Right cardiac atrium (tissue), 5 donors: ENCODE measurements around the gene IQCC. TPM values are rescaled to one million over a fixed set of nuclear protein-coding genes. Genes with fewer than 3 reads are reported as not detected.
"Not testable (repeated sequence)": the region's sequence is repeated elsewhere in the genome, so short reads cannot be mapped to it uniquely, and the experiment has no call there.

ENCODE experiments used
- ATAC-seq, 2 donors: fragments of 200-7000 bp; cut with Tn5 transposase; one replicate each; pipeline versions ENCODE4 v1.8.0 to v1.9.1; 2020; ENCODE audit warnings: moderate library complexity in 2 of 2, mild to moderate bottlenecking in 1 of 2
- DNase-seq, 3 donors: peaks; one replicate each; pipeline ENCODE4 v3.0.0-alpha.2; 2020
- H3K27ac ChIP-seq: one replicate; pipeline ENCODE4 v1.5.1; 2013; ENCODE audit warnings: mild to moderate bottlenecking, low read length, control low read depth, moderate library complexity
- H3K27me3 ChIP-seq: one replicate; pipeline ENCODE4 v1.6.1; 2013; ENCODE audit not compliant: control insufficient read depth, insufficient read depth
- H3K4me1 ChIP-seq: one replicate; pipeline ENCODE4 v1.6.1; 2013; ENCODE audit warnings: low read length; ENCODE audit not compliant: control insufficient read depth, insufficient read depth
- H3K4me3 ChIP-seq: one replicate; pipeline ENCODE4 v1.5.1; 2013; ENCODE audit warnings: low read length, control low read depth
- H3K9me3 ChIP-seq: one replicate; pipeline ENCODE4 v1.6.1; 2013; ENCODE audit warnings: low read length; ENCODE audit not compliant: control insufficient read depth
- whole genome bisulfite sequencing: extraction: QIAGEN DNeasy Blood & Tissue Kit; methylation state at CpG from one replicate; pipeline ENCODE4 v1.1.7; 2013; 5-methylcytosine and 5-hydroxymethylcytosine counted together
- intact Hi-C, 4 donors: fragments of 100-400 bp; cut with DNase I; formaldehyde crosslinking; loops; one replicate each; pipeline versions ENCODE4 v1.11.0 to v1.14.0; 2022 to 2023
- long read RNA-seq, 4 donors: library from polyadenylated mRNA; unstranded; transcript quantifications; one replicate each; pipeline ENCODE4 v2.0.0, GENCODE V29; 2020 to 2021
- polyA plus RNA-seq: library from polyadenylated mRNA; stranded (reverse); fragments of 200-250 nt; gene quantifications from one replicate; pipeline ENCODE4 v1.2.3, GENCODE V29; 2013
- total RNA-seq, 4 donors: library from RNA; stranded (reverse); fragmentation: NEBNext Ultra II Directional; extraction: Animal tissue kit (Norgen Biotek cat#: 25700); gene quantifications; one replicate each; pipeline ENCODE4 v1.2.1, GENCODE V29; 2021
- donor health status: healthy with polysubstance abuse.
- donor health status: DM: no; HTN: yes; CAD: no.
- donor health status: DM: no; HTN: no; CAD: no.
- donor health status: DM: no; HTN: yes; CAD: no; lungs with severe emphysema.
- donor health status: DM: yes; HTN: yes; CAD: no.

Gene IQCC
- total RNA-seq (1 to 10 TPM in 3 of 4 donors, under 1 TPM in 1; 0.81 to 1.5 (median 1.5) TPM), polyA plus RNA-seq (1.00 TPM)
- long read RNA-seq, donor 1, partial matches to known transcripts = 0 of 11 reads
- long read RNA-seq, donor 1, other reads (novel, unspliced or antisense) = 8 of 11 reads
- long read RNA-seq, donor 2, partial matches to known transcripts = 1 of 2 reads
- long read RNA-seq, donor 2, other reads (novel, unspliced or antisense) = 0 of 2 reads
- long read RNA-seq, donor 3, transcript IQCC-201 (5 exons, 2,027 nt) = major isoform, 6 of 11 reads
- long read RNA-seq, donor 3, partial matches to known transcripts = 0 of 11 reads
- long read RNA-seq, donor 3, other reads (novel, unspliced or antisense) = 4 of 11 reads
- long read RNA-seq, donor 4, partial matches to known transcripts = 0 of 1 reads
- long read RNA-seq, donor 4, other reads (novel, unspliced or antisense) = 0 of 1 reads

DNA sequence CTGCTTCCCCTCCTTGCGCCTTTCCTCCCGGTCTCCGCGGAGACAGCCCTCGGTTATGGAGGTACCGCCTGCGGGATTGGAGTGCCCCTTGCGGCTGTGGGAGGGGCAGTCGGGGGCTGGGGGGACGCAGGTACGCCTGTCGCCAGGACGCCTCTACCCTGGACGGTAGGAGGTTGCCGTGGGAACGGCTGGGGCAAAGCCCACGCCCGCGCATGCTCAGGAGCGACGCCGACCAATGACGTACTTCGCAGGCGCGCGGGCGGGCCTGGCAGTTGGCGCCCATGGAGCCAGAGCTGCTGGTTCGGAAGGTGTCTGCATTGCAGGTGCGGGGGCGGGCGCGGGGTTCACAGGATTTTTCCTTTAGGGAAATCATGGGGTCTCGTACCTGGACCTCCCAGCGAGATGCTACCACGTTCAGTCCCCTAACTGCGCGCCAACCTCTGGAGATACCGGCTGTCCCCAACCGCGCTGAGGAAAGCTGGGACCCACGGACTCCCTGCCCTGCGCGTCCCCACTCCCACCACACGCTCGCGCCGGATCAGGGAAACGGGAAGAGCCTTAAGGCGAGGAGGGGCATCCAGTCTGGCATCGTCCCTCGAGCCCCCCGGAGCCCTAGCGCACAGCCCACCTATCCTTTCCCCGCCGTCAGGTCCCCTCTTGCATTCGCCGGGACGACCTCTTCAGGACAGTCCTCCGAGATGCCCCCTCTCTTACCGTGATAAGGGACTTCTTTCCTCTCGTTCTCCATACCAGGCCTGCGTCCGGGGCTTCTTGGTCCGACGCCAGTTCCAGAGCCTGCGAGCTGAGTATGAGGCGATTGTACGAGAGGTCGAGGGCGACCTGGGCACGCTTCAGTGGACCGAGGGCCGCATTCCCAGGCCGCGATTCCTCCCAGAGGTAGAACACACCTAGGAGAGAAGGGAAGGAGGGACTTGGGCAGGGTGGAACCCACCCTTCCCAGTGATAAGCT, at the start of gene IQCC:
Gene IQCC, plus strand, starts transcription at position 271 of the 970 bp plus-strand sequence. Its CDS starts 11 bp downstream, at position 282.
- 1% methylated on average over 77 of the region's 77 CpGs for WGBS
- DNase-seq (peak; percentile 88 to 95 (median 95)), ATAC-seq (peak; percentile 77 to 79)
- Histone ChIP-seq H3K27ac (no peak within 1 kb of the TSS), H3K4me3 (peak within 1 kb of the TSS; percentile 59), H3K27me3 (no peaks in the 10 kb centered on the region), H3K4me1 (peaks cover 13% of the 10 kb centered on the region), H3K9me3 (no peaks in the 10 kb centered on the region)
- intact Hi-C loops = no loop called here

- Histone ChIP-seq H3K4me3 (no peak overlapping the region), H3K4me1 (no peaks in the 10 kb centered on the region), H3K9me3 (no peaks in the 10 kb centered on the region), H3K27me3 (no peaks in the 10 kb centered on the region), H3K27ac (no peak overlapping the region)
- intact Hi-C loops = no loop called here
- 70% methylated on average over 3 of the region's 3 CpGs for WGBS
- DNase-seq (no peak), ATAC-seq (no peak)
These were observed 46.3 kb upstream of the IQCC start for GRCh38 chr1:32159189-32159588.

GRCh38 chr1:32163405-32163804, 42.1 kb upstream of the IQCC start:
- H3K4me3 ChIP-seq = no peak overlapping the region
- no peak overlapping the region for H3K27ac ChIP-seq
- no peaks in the 10 kb centered on the region for H3K9me3 ChIP-seq
- ATAC-seq (no peak), DNase-seq (no peak)
- H3K4me1 ChIP-seq = no peaks in the 10 kb centered on the region
- H3K27me3 ChIP-seq = no peaks in the 10 kb centered on the region
- intact Hi-C loops = no loop called here
- 95% methylated on average over 2 of the region's 2 CpGs for WGBS

DNA sequence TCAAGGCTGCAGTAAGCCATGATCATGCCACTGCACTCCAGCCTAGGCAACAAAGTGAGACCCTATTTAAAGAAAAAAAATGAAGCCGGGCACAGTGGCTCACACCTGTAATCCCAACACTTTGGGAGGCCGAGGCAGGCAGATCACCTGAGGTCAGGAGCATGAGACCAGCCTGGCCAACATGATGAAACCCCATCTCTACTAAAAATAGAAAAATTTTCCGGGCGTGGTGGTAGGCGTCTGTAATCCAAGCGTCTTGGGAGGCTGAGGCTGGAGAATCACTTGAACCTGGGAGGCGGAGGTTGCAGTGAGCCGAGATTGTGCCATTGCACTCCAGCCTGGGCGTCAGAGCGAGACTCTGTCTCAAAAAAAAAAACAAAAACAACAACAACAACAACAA, 39.8 kb upstream of the IQCC start:
- H3K27me3 ChIP-seq, H3K9me3 ChIP-seq, H3K27ac ChIP-seq, intact Hi-C loops, H3K4me3 ChIP-seq, H3K4me1 ChIP-seq, DNase-seq, ATAC-seq: not testable (repeated sequence)
- 90% methylated on average over 10 of the region's 10 CpGs for WGBS

DNA sequence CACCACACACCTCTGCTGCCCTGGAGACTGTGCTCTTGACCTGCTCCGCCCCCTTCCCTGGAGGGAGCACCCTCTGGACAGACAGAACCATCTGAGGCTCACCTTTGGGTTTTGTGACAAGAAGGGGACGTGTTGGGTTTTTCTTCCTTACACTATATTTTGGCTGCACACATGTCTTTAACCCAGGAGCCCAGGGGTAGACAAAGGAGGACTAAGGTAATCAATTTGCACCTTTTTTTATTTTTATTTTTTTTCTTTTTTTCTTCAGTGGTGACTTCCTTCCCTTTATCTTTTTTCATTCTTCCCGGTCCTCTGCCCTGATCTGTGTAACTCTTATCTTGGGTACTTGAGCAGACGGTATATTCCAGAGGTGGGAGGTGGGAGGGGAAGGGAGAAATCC, 34.5 kb upstream of the IQCC start:
- Histone ChIP-seq H3K27ac (no peak overlapping the region), H3K9me3 (no peaks in the 10 kb centered on the region), H3K27me3 (no peaks in the 10 kb centered on the region), H3K4me1 (no peaks in the 10 kb centered on the region), H3K4me3 (no peak overlapping the region)
- 64% methylated on average over 4 of the region's 4 CpGs for WGBS
- DNase-seq (no peak), ATAC-seq (peak in 1 of 2 donors; percentile 17)
- intact Hi-C loops = no loop called here

- Histone ChIP-seq H3K27me3 (no peaks in the 10 kb centered on the region), H3K27ac (no peak overlapping the region), H3K4me1 (no peaks in the 10 kb centered on the region), H3K4me3 (no peak overlapping the region), H3K9me3 (no peaks in the 10 kb centered on the region)
- ATAC-seq (no peak), DNase-seq (no peak)
- intact Hi-C loops = no loop called here
- 100% methylated on average over 1 of the region's 1 CpG for WGBS
These were observed 32.7 kb upstream of the IQCC start for GRCh38 chr1:32172621-32173245.

GRCh38 chr1:32178380-32179192, 26.9 kb upstream of the IQCC start:
- 79% methylated on average over 7 of the region's 7 CpGs for WGBS
- Histone ChIP-seq H3K9me3 (no peaks in the 10 kb centered on the region), H3K4me1 (peaks cover 8% of the 10 kb centered on the region), H3K4me3 (peak overlapping the region; percentile 79), H3K27ac (peak overlapping the region; percentile 98), H3K27me3 (no peaks in the 10 kb centered on the region)
- intact Hi-C loops = no loop called here
- DNase-seq (no peak), ATAC-seq (no peak)

DNA sequence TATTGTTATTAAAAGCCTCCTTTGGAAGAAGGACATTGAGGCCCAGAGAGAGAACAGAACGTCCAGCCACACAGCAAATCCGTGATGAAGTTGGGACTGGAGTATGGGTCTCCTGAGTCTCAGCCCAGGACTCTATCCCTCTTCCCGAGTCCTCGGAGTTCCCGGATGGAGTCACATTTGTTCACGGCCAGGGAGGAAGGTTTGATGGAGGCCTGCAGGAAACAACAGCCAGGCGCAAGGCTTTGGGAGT, 26.4 kb upstream of the IQCC start:
- no peaks in the 10 kb centered on the region for H3K9me3 ChIP-seq
- peak overlapping the region; percentile 79 for H3K4me3 ChIP-seq
- ATAC-seq (peak; percentile 24 to 27), DNase-seq (no peak)
- H3K27ac ChIP-seq = peak overlapping the region; percentile 98
- peaks cover 8% of the 10 kb centered on the region for H3K4me1 ChIP-seq
- 8% methylated on average over 7 of the region's 7 CpGs for WGBS
- no peaks in the 10 kb centered on the region for H3K27me3 ChIP-seq
- intact Hi-C loops = no loop called here

GRCh38 chr1:32179443-32180185, 25.9 kb upstream of the IQCC start, which contains the start of gene TXLNA:
Gene TXLNA, plus strand, starts transcription at chr1:32179675. Its CDS starts 671 bp downstream, at chr1:32180346.
- Histone ChIP-seq H3K9me3 (no peaks in the 10 kb centered on the region), H3K27me3 (no peaks in the 10 kb centered on the region), H3K4me1 (peaks cover 8% of the 10 kb centered on the region), H3K4me3 (peak within 1 kb of the TSS; percentile 79), H3K27ac (peak within 1 kb of the TSS; percentile 98)
- ATAC-seq (peak; percentile 94 to 96), DNase-seq (peak; percentile 96 to 99 (median 98))
- intact Hi-C loops = no loop called here
- WGBS = under 1% methylated on average over 79 of the region's 79 CpGs
